ENCODE data around the gene GSTK1.

GSTK1 gene

GRCh38 chr7:143300959-143301935 is 38.0 kb downstream of the GSTK1 start:
- H3K36me3 ChIP-seq (ENCODE audit: insufficient read depth, low read length), result peaks cover 95% of the 10 kb centered on the region
- H3K9ac ChIP-seq (ENCODE audit: insufficient read length), result no peak overlapping the region
- no peaks in the 10 kb centered on the region for H3K9me3 ChIP-seq (ENCODE audit: low read depth, low read length)
- no peak overlapping the region for H3K4me3 ChIP-seq
- TF ChIP-seq POLR2AphosphoS5 (IDR thresholded peaks at IDR 0.05; ENCODE audit: borderline replicate concordance, low read depth, low read length), result no peak
- TF ChIP-seq EZH2 (IDR thresholded peaks at IDR 0.05), result no peak
- no peak for TF ChIP-seq FOXP2 (optimal IDR thresholded peaks at IDR 0.05; ENCODE audit: control extremely low read depth, extremely low read length, insufficient read depth)
- no peak overlapping the region for H3K27ac ChIP-seq
- no peak for DNase-seq (ENCODE audit: low read depth, low spot score)

- DNase-seq (ENCODE audit: low read depth, low spot score), result no peak
- no peak for TF ChIP-seq FOXP2 (optimal IDR thresholded peaks at IDR 0.05; ENCODE audit: control extremely low read depth, extremely low read length, insufficient read depth)
- TF ChIP-seq EZH2 (IDR thresholded peaks at IDR 0.05), result no peak
- no peak for TF ChIP-seq POLR2AphosphoS5 (IDR thresholded peaks at IDR 0.05; ENCODE audit: borderline replicate concordance, low read depth, low read length)
- no peak overlapping the region for H3K27ac ChIP-seq
- no peak overlapping the region for H3K9ac ChIP-seq (ENCODE audit: insufficient read length)
- no peak overlapping the region for H3K4me3 ChIP-seq
- no peaks in the 10 kb centered on the region for H3K9me3 ChIP-seq (ENCODE audit: low read depth, low read length)
- peaks cover 93% of the 10 kb centered on the region for H3K36me3 ChIP-seq (ENCODE audit: insufficient read depth, low read length)
Measured at GRCh38 chr7:143303733-143304132, 40.5 kb downstream of the GSTK1 start.

- H3K27ac ChIP-seq, result no peak overlapping the region
- peaks cover 81% of the 10 kb centered on the region for H3K36me3 ChIP-seq (ENCODE audit: insufficient read depth, low read length)
- H3K9me3 ChIP-seq (ENCODE audit: low read depth, low read length), result no peaks in the 10 kb centered on the region
- no peak overlapping the region for H3K9ac ChIP-seq (ENCODE audit: insufficient read length)
- TF ChIP-seq EZH2 (IDR thresholded peaks at IDR 0.05) (no peak), FOXP2 (optimal IDR thresholded peaks at IDR 0.05; ENCODE audit: control extremely low read depth, extremely low read length, insufficient read depth) (no peak), POLR2AphosphoS5 (IDR thresholded peaks at IDR 0.05; ENCODE audit: borderline replicate concordance, low read depth, low read length) (no peak)
- H3K4me3 ChIP-seq, result no peak overlapping the region
- no peak for DNase-seq (ENCODE audit: low read depth, low spot score)
Measured at GRCh38 chr7:143304938-143305337, 41.7 kb downstream of the GSTK1 start.

GRCh38 chr7:143305423-143306070 is 42.3 kb downstream of the GSTK1 start:
- Histone ChIP-seq H3K36me3 (ENCODE audit: insufficient read depth, low read length) (peaks cover 75% of the 10 kb centered on the region), H3K27ac (no peak overlapping the region), H3K4me3 (no peak overlapping the region), H3K9me3 (ENCODE audit: low read depth, low read length) (no peaks in the 10 kb centered on the region), H3K9ac (ENCODE audit: insufficient read length) (no peak overlapping the region)
- no peak for DNase-seq (ENCODE audit: low read depth, low spot score)
- no peak for TF ChIP-seq EZH2 (IDR thresholded peaks at IDR 0.05)
- no peak for TF ChIP-seq POLR2AphosphoS5 (IDR thresholded peaks at IDR 0.05; ENCODE audit: borderline replicate concordance, low read depth, low read length)
- no peak for TF ChIP-seq FOXP2 (optimal IDR thresholded peaks at IDR 0.05; ENCODE audit: control extremely low read depth, extremely low read length, insufficient read depth)

- TF ChIP-seq EZH2 (IDR thresholded peaks at IDR 0.05) (no peak), FOXP2 (optimal IDR thresholded peaks at IDR 0.05; ENCODE audit: control extremely low read depth, extremely low read length, insufficient read depth) (no peak), POLR2AphosphoS5 (IDR thresholded peaks at IDR 0.05; ENCODE audit: borderline replicate concordance, low read depth, low read length) (no peak)
Measured at GRCh38 chr7:143308632-143309031, 45.4 kb downstream of the GSTK1 start.

GRCh38 chr7:143314127-143314526 is 50.9 kb downstream of the GSTK1 start:
- no peaks in the 10 kb centered on the region; the same call in 1 of the 2 replicates for H3K36me3 ChIP-seq (ENCODE audit: insufficient read depth, low read length)
- no peak overlapping the region for H3K9ac ChIP-seq (ENCODE audit: insufficient read length)
- H3K27ac ChIP-seq, result no peak overlapping the region
- no peak for TF ChIP-seq POLR2AphosphoS5 (IDR thresholded peaks at IDR 0.05; ENCODE audit: borderline replicate concordance, low read depth, low read length)
- H3K4me3 ChIP-seq, result no peak overlapping the region
- no peaks in the 10 kb centered on the region for H3K9me3 ChIP-seq (ENCODE audit: low read depth, low read length)
- no peak for DNase-seq (ENCODE audit: low read depth, low spot score)

More at GRCh38 chr7:143308632-143309031, 45.4 kb downstream of the GSTK1 start:
- peaks cover 47% of the 10 kb centered on the region for H3K36me3 ChIP-seq (ENCODE audit: insufficient read depth, low read length)
- no peak overlapping the region for H3K4me3 ChIP-seq
- DNase-seq (ENCODE audit: low read depth, low spot score), result no peak
- no peak overlapping the region for H3K9ac ChIP-seq (ENCODE audit: insufficient read length)
- H3K27ac ChIP-seq, result no peak overlapping the region
- no peaks in the 10 kb centered on the region for H3K9me3 ChIP-seq (ENCODE audit: low read depth, low read length)

GRCh38 chr7:143315776-143316175 is 52.5 kb downstream of the GSTK1 start, which contains the start of gene CLCN1:
Gene CLCN1, plus strand, starts transcription at chr7:143316111. Its CDS starts 102 bp downstream, at chr7:143316213.
- Histone ChIP-seq H3K36me3 (ENCODE audit: insufficient read depth, low read length) (no peaks in the 10 kb centered on the region), H3K9me3 (ENCODE audit: low read depth, low read length) (no peaks in the 10 kb centered on the region), H3K9ac (ENCODE audit: insufficient read length) (no peak within 1 kb of the TSS), H3K4me3 (no peak within 1 kb of the TSS), H3K27ac (no peak within 1 kb of the TSS)
- TF ChIP-seq POLR2AphosphoS5 (IDR thresholded peaks at IDR 0.05; ENCODE audit: borderline replicate concordance, low read depth, low read length) (no peak), FOXP2 (optimal IDR thresholded peaks at IDR 0.05; ENCODE audit: control extremely low read depth, extremely low read length, insufficient read depth) (no peak), EZH2 (IDR thresholded peaks at IDR 0.05) (no peak)
- DNase-seq (ENCODE audit: low read depth, low spot score), result no peak

- Histone ChIP-seq H3K9ac (ENCODE audit: insufficient read length) (no peak overlapping the region), H3K36me3 (ENCODE audit: insufficient read depth, low read length) (no peaks in the 10 kb centered on the region), H3K27ac (no peak overlapping the region), H3K4me3 (no peak overlapping the region), H3K9me3 (ENCODE audit: low read depth, low read length) (no peaks in the 10 kb centered on the region)
- TF ChIP-seq POLR2AphosphoS5 (IDR thresholded peaks at IDR 0.05; ENCODE audit: borderline replicate concordance, low read depth, low read length), result no peak
- no peak for TF ChIP-seq FOXP2 (optimal IDR thresholded peaks at IDR 0.05; ENCODE audit: control extremely low read depth, extremely low read length, insufficient read depth)
- TF ChIP-seq EZH2 (IDR thresholded peaks at IDR 0.05), result no peak
- no peak for DNase-seq (ENCODE audit: low read depth, low spot score)
Measured at GRCh38 chr7:143316492-143316891, 53.3 kb downstream of the GSTK1 start.

Data from SK-N-MC (cell line).